Measurements from ENCODE around the gene NCK2.

DNA sequence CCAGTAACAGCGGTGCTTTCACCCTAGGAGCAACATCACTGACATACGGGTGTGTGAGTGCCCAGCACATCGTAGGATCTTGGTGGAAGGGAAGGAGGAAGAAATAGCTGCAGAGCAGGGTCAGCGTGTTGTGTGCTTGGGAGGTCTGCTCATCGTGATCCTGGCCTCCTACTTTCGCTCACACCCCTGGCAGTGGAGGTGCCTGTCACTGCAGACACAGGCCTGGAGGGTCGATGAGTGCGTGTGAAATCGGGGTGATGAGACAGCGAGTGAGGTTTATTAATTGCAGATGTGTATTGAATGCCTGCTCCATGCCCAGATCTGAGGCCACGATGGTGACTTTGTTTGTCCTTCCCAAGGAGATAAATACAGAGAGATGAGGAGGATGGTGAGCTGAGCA lies 126.1 kb downstream of the NCK2 start:
- TF ChIP-seq, protein P1, sequence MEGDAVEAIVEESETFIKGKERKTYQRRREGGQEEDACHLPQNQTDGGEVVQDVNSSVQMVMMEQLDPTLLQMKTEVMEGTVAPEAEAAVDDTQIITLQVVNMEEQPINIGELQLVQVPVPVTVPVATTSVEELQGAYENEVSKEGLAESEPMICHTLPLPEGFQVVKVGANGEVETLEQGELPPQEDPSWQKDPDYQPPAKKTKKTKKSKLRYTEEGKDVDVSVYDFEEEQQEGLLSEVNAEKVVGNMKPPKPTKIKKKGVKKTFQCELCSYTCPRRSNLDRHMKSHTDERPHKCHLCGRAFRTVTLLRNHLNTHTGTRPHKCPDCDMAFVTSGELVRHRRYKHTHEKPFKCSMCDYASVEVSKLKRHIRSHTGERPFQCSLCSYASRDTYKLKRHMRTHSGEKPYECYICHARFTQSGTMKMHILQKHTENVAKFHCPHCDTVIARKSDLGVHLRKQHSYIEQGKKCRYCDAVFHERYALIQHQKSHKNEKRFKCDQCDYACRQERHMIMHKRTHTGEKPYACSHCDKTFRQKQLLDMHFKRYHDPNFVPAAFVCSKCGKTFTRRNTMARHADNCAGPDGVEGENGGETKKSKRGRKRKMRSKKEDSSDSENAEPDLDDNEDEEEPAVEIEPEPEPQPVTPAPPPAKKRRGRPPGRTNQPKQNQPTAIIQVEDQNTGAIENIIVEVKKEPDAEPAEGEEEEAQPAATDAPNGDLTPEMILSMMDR (IDR thresholded peaks at IDR 0.05): no peak
- no peak for TF ChIP-seq POLR2A (IDR thresholded peaks at IDR 0.05)

Data from vagina (tissue), 2 donors.